ENCODE results near the gene KTI12.

GRCh38 chr1:51982161-51982560 is 51.4 kb downstream of the KTI12 start:
- no peak for TF ChIP-seq CTCF (IDR thresholded peaks at IDR 0.05; ENCODE audit: extremely low read depth in 1 of 2, insufficient read depth in 1 of 2, low read depth in 1 of 2, low read length in 2 of 2)
- TF ChIP-seq POLR2A (IDR thresholded peaks at IDR 0.05; ENCODE audit: low read depth, low read length), result no peak
- TF ChIP-seq JUN (IDR thresholded peaks at IDR 0.05; ENCODE audit: borderline replicate concordance, insufficient read depth, insufficient read length, low read depth), result no peak
- TF ChIP-seq POLR2AphosphoS5 (IDR thresholded peaks at IDR 0.05; ENCODE audit: insufficient read depth, low read depth, low read length), result no peak
- TF ChIP-seq EZH2 (IDR thresholded peaks at IDR 0.05; ENCODE audit: borderline replicate concordance, low read depth, low read length, severe bottlenecking), result no peak
- TF ChIP-seq MAX (IDR thresholded peaks at IDR 0.05; ENCODE audit: insufficient read depth, insufficient read length), result no peak
- TF ChIP-seq MYC (IDR thresholded peaks at IDR 0.05; ENCODE audit: low read depth, low read length), result no peak
